DOHH2 (cell line): ENCODE measurements around the gene SULT2B1.

Experiments
- H3F3A ChIP-seq: fragments of 200-600 bp; sonication (generic), shearing (Covaris generic); 2 replicates; pipeline ENCODE4 v1.6.0; 2016; ENCODE audit warnings: antibody characterized with exemption, mild to moderate bottlenecking; ENCODE audit not compliant: control insufficient read depth, insufficient read depth
- H3K27ac ChIP-seq: fragments of 200-600 bp; sonication (generic); 2 replicates; pipeline ENCODE4 v1.5.1; 2014; ENCODE audit warnings: low read depth, mild to moderate bottlenecking, low read length, moderate library complexity
- H3K27me3 ChIP-seq: fragments of 200-600 bp; sonication (generic); 2 replicates; pipeline ENCODE4 v1.6.1; 2014; ENCODE audit warnings: mild to moderate bottlenecking, low read length, mixed read lengths; ENCODE audit not compliant: control insufficient read depth
- H3K36me3 ChIP-seq: fragments of 200-600 bp; sonication (generic); 2 replicates; pipeline ENCODE4 v1.6.1; 2014; ENCODE audit warnings: mild to moderate bottlenecking, low read length, moderate library complexity, mixed read lengths; ENCODE audit not compliant: control insufficient read depth
- H3K4me1 ChIP-seq: fragments of 200-600 bp; sonication (generic); 2 replicates; pipeline ENCODE4 v1.6.1; 2014; ENCODE audit warnings: mild to moderate bottlenecking, low read length, mixed read lengths; ENCODE audit not compliant: control insufficient read depth
- H3K4me2 ChIP-seq: fragments of 200-600 bp; sonication (generic); 2 replicates; pipeline ENCODE4 v1.6.0; 2014; ENCODE audit warnings: mild to moderate bottlenecking, low read length, moderate library complexity
- H3K4me3 ChIP-seq: fragments of 200-600 bp; sonication (generic); 2 replicates; pipeline ENCODE4 v1.5.1; 2014; ENCODE audit warnings: mild to moderate bottlenecking, low read length, mixed read lengths
- H3K79me2 ChIP-seq: fragments of 200-600 bp; sonication (generic); 2 replicates; pipeline ENCODE4 v1.6.1; 2014; ENCODE audit warnings: mild to moderate bottlenecking, low read length, mixed read lengths; ENCODE audit not compliant: control insufficient read depth
- H3K9me2 ChIP-seq: fragments of 200-600 bp; sonication (generic); replicated peaks from 2 replicates; pipeline ENCODE4 v1.6.1; 2014; ENCODE audit warnings: mild to moderate bottlenecking, low read length, mixed read lengths; ENCODE audit not compliant: control insufficient read depth
- H3K9me3 ChIP-seq: fragments of 200-600 bp; sonication (generic); 2 replicates; pipeline ENCODE4 v1.6.1; 2014; ENCODE audit warnings: antibody characterized with exemption, low read length, mixed read lengths; ENCODE audit not compliant: control insufficient read depth, insufficient read depth
- H4K20me1 ChIP-seq: fragments of 200-600 bp; sonication (generic); 2 replicates; pipeline ENCODE4 v1.6.0; 2014; ENCODE audit warnings: low read depth, mild to moderate bottlenecking, antibody characterized with exemption, low read length, moderate library complexity; ENCODE audit not compliant: control insufficient read depth, insufficient read depth
- CTCF ChIP-seq: fragments of 200-600 bp; sonication (generic); IDR thresholded peaks from one replicate; pipeline ENCODE4 v1.5.1; 2014; ENCODE audit warnings: antibody characterized with exemption, mild to moderate bottlenecking, low read depth, low read length; ENCODE audit not compliant: poor library complexity, severe bottlenecking
- EZH2phosphoT487 ChIP-seq: fragments of 200-600 bp; sonication (generic); IDR thresholded peaks from 2 replicates; pipeline ENCODE4 v1.6.1; 2017; ENCODE audit warnings: borderline replicate concordance, mild to moderate bottlenecking, antibody characterized with exemption, low read length, moderate library complexity, mixed read lengths

The SULT2B1 gene

DNA sequence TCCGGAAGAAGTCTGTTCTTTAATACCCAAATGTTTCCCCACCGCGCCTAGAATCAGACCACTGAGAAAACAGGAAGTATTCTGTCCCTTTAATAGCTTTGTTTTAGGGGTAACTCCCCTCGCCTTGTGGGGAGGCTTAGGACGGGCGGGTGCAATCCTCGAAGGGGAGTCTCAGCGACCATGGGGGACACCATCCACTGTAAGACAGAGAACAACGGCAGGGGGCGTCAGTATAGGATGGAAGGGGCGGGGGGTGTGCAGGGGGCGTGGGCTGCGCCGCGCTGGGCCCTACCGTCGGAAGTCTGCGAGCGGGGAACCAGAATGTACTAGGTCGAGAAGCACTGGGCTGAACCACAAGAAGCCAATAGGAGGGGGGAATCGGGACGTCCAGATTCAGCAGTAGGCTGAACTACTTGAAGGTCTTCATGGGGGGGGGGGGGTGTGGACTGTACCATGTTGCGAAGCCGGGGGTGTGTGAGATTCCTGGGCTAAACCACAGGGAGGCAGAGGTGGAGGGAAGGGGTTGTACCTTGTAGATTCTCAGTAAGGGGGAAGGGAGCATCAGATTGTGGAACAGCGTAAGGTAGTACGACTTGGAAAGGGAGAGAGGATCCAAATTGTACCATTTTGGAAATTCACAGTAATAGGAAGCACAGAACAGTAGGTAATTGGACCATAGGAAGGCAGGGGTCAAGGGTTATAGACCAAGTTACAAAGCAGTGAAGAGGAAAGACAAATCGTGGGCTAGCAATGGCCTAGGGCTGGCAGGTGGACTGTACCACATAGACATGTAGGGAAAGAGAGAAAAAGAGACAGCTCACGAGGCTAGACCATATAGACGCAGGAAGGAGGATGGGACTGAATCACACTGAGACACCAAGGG lies 86.2 kb downstream of the SULT2B1 start:
- peak overlapping the region; percentile 96 for H3K27ac ChIP-seq

GRCh38 chr19:48638831-48639381 lies 86.9 kb downstream of the SULT2B1 start:
- Histone ChIP-seq H3K4me1 (peaks cover 44% of the 10 kb centered on the region), H3K4me2 (peak overlapping the region; percentile 92)

More for the DNA sequence above, 86.2 kb downstream of the SULT2B1 start:
- H3K79me2 ChIP-seq, result peaks cover 27% of the 10 kb centered on the region
- H3K4me2 ChIP-seq, result peak overlapping the region; percentile 92
- no peaks in the 10 kb centered on the region for H4K20me1 ChIP-seq
- H3F3A ChIP-seq, result peaks cover 18% of the 10 kb centered on the region
- peaks cover 51% of the 10 kb centered on the region for H3K4me1 ChIP-seq
- H3K27me3 ChIP-seq, result no peaks in the 10 kb centered on the region
- H3K4me3 ChIP-seq, result peak overlapping the region; percentile 78
- H3K9me3 ChIP-seq, result no peaks in the 10 kb centered on the region
- peaks cover 8% of the 10 kb centered on the region; the same call in 1 of the 2 replicates for H3K36me3 ChIP-seq
- no peaks in the 10 kb centered on the region for H3K9me2 ChIP-seq
- TF ChIP-seq EZH2phosphoT487 (no peak), CTCF (peak; percentile 34)

DNA sequence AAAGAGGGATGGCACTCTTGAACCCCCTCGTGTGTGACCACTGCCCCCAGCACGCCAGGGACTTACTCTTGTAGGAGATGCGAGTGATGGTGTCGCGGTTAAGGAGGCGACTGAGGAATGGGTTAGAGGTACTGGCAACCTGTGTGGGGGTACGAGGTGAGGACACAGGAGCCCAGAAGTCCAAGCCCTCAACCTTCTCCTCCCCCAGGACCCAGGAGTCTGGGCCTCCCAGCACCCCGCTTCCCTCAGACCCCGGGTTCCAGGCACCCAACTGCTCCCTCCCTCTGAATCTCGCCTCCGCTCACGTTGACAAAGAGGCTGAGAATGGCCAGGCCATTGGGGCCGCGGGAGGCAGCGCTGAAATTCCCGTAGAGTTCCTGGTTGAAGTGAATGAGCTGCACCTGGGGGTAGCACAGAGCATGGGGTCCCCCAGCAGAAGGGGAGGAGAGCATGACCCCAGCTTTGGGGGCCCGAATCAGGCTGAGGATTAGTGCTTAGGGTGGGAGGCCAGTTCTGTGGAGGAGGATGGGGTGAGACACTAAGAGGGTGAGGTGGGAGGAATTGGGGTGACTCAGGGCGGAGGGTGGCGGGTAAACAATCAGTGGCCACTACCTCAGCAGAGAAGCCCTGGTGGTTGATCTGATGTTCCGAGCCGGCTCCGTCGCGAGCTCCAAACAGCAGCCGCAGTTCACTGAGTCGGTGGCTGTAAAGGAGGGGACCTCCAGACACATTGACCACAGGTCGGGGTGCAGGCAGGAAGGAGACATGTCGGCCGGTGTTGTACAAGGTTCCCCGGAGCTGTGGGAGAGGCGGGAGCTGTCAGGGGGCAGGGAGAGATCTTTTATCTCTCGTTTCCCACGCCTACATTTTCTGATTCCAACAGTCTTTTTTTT lies 87.8 kb downstream of the SULT2B1 start:
- Histone ChIP-seq H3K36me3 (0 out of 2 replicates have a peak, but pooled peaks cover 4% of the 10 kb centered on the region), H3K9me3 (no peaks in the 10 kb centered on the region), H4K20me1 (no peaks in the 10 kb centered on the region), H3K4me1 (peaks cover 43% of the 10 kb centered on the region), H3F3A (peaks cover 18% of the 10 kb centered on the region), H3K4me3 (no peak overlapping the region), H3K9me2 (no peaks in the 10 kb centered on the region), H3K27me3 (no peaks in the 10 kb centered on the region), H3K27ac (no peak overlapping the region), H3K79me2 (peaks cover 15% of the 10 kb centered on the region), H3K4me2 (no peak overlapping the region)
- TF ChIP-seq CTCF (no peak), EZH2phosphoT487 (no peak)

More at GRCh38 chr19:48638831-48639381, 86.9 kb downstream of the SULT2B1 start:
- TF ChIP-seq EZH2phosphoT487 (no peak), CTCF (no peak)
- Histone ChIP-seq H3K27ac (peak overlapping the region; percentile 96), H3K27me3 (no peaks in the 10 kb centered on the region), H3K9me2 (no peaks in the 10 kb centered on the region), H3K79me2 (peaks cover 20% of the 10 kb centered on the region), H3F3A (peaks cover 18% of the 10 kb centered on the region), H3K4me3 (peak overlapping the region; percentile 78), H4K20me1 (no peaks in the 10 kb centered on the region), H3K36me3 (0 out of 2 replicates have a peak, but pooled peaks cover 4% of the 10 kb centered on the region), H3K9me3 (no peaks in the 10 kb centered on the region)
